ENCODE data around the gene FGGY.

The FGGY gene

DNA sequence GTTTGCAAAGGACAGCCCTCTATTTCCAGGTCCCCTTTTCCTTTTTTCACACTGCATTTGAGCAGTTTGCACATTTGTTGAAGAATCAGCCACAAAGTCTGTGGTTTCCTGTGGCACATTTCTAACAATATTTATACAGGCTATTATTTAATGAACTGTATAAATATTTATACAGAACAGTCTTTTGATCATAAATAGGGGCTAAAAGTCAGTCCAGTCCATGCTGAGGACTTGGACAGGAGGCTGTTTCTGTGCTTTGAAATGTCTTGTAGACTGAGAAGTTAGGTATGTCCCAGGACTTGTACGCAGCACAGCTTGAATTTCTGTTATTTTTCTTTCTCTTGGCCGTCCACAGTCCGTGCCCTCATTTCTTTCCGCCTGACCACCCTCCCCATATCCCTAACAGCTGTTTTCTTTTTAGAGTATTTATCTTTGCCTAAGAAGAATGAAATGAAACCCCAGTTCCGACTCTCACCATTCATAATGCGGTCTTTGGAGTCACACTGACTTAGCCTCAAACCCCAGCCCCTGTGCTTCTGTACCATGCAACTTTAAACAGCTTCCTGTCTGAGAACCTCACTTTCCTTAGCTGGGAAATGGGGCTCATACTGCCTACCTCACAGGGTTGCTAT, 19.7 kb downstream of the FGGY start:
- peaks cover 0 to 3% (median 0%) of the 10 kb centered on the region in 11 experiments; a peak in 2 of 22 replicates for H3K36me3 ChIP-seq
- peak overlapping the region in 10 of 11 experiments; percentile 7 to 58 (median 43); a peak in 18 of 22 replicates for H3K27ac ChIP-seq
- H3K4me1 ChIP-seq, result peaks cover 46 to 58% (median 52%) of the 10 kb centered on the region in 10 experiments
- H3K9ac ChIP-seq, result peak overlapping the region in 10 of 11 experiments; percentile 17 to 67 (median 40); a peak in 17 of 22 replicates
- peaks cover 0 to 10% (median 0%) of the 10 kb centered on the region in 11 experiments; a peak in 1 of 22 replicates for H3K9me3 ChIP-seq (replicated peaks in 1 of 11)
- peak overlapping the region in 7 of 10 experiments; percentile 2 to 29 (median 24); a peak in 5 of 20 replicates for H3K4me3 ChIP-seq
- H3K27me3 ChIP-seq, result no peaks in the 10 kb centered on the region
- no peaks in the 10 kb centered on the region for H4K20me1 ChIP-seq
- peak overlapping the region; percentile 53 to 89 (median 70) for H3K4me2 ChIP-seq
- TF ChIP-seq Cebpa-rat (IDR thresholded peaks at IDR 0.05), result no peak

DNA sequence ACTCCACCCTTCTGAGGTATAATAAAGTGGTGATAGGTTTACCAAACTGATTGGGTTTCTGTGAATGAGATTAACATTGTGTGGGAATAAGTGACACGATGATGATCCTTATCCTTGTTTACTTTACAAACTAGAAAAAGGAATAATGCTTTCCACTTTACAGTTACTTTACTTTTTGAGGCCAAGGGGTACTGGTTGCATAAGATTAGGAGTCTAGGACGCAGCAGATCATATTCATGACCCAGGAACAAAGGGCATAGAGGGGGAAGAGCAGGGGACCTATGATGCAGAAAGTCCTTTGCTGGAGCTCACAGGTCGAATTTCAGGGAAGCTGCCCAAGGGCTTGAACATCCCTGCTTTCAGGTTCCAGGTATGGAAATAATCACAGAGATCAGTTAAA, 20.4 kb downstream of the FGGY start:
- Histone ChIP-seq H3K27me3 (no peaks in the 10 kb centered on the region), H3K9me3 (replicated peaks in 1 of 11) (peaks cover 0 to 10% (median 0%) of the 10 kb centered on the region in 11 experiments; a peak in 1 of 22 replicates), H3K4me1 (peaks cover 46 to 58% (median 52%) of the 10 kb centered on the region in 10 experiments), H3K4me3 (no peak overlapping the region), H3K9ac (peak overlapping the region in 3 of 11 experiments; percentile 30 to 59 (median 58); a peak in 5 of 22 replicates), H4K20me1 (no peaks in the 10 kb centered on the region), H3K4me2 (peak overlapping the region; percentile 53 to 89 (median 70)), H3K27ac (peak overlapping the region in 7 of 11 experiments; percentile 7 to 58 (median 43); a peak in 6 of 22 replicates), H3K36me3 (peaks cover 0 to 6% (median 0%) of the 10 kb centered on the region in 11 experiments; a peak in 2 of 22 replicates)
- TF ChIP-seq Cebpa-rat (IDR thresholded peaks at IDR 0.05), result no peak

DNA sequence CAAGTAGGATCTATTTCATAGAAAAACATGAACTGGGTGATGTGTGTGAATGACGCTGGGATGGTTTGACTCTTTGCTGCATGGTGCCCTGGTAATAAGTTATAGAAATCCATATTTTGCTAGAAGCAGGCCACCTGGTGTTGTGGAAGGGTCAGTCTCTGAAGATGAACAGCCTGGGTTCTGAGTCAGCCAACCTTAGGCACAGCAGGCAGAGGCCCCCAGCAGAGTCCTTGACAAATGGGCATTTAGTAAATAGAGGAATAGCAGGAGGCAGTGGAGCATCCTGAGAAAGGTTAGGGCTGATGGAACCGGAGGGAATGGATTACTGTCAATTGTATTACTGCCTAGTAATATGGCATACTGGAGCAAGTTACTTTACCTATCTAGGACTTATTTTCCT, 20.9 kb downstream of the FGGY start:
- TF ChIP-seq Cebpa-rat (IDR thresholded peaks at IDR 0.05), result no peak
- H3K27me3 ChIP-seq, result no peaks in the 10 kb centered on the region
- peak overlapping the region in 10 of 11 experiments; percentile 41 to 89 (median 70); a peak in 15 of 22 replicates for H3K4me2 ChIP-seq
- H3K4me3 ChIP-seq, result no peak overlapping the region
- peaks cover 46 to 58% (median 52%) of the 10 kb centered on the region in 10 experiments for H3K4me1 ChIP-seq
- H3K36me3 ChIP-seq, result peaks cover 0 to 6% (median 0%) of the 10 kb centered on the region in 11 experiments; a peak in 3 of 22 replicates
- no peaks in the 10 kb centered on the region for H4K20me1 ChIP-seq
- no peak overlapping the region for H3K9ac ChIP-seq
- no peak overlapping the region; a peak in 1 of 22 replicates for H3K27ac ChIP-seq
- peaks cover 0 to 7% (median 0%) of the 10 kb centered on the region in 11 experiments; a peak in 1 of 22 replicates for H3K9me3 ChIP-seq (replicated peaks in 1 of 11)

DNA sequence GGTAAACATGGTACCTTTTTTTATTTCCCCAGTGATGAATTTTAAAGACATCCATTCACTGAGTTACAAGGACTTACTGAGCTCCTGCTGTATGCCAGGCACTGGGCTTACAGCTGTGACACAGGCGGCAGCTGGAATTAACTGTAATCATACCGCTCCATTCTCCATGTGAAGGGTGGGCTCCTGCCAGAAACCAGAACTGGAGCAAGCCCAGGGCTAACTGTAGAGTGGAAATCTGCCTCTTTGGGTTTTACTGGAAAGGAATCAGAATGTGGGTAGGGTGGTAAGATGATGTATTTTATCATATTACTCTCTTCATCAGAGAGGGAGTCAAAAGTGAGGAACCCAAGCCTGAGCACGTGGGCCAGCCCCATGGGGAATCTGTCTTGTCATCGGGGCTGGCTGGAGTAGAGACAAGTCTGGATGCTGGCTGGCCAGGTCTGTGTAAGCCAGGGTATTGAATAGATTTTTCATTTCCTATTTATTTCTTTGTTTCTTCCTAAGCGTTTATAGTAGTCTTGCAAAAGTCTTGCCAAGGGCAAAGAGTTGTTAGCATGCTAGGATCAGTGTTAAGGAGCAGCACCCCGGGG, 21.5 kb downstream of the FGGY start:
- no peaks in the 10 kb centered on the region for H3K27me3 ChIP-seq
- TF ChIP-seq Cebpa-rat (IDR thresholded peaks at IDR 0.05), result no peak
- peaks cover 46 to 58% (median 52%) of the 10 kb centered on the region in 10 experiments for H3K4me1 ChIP-seq
- H3K4me3 ChIP-seq, result no peak overlapping the region
- H3K27ac ChIP-seq, result peak overlapping the region in 2 of 11 experiments; percentile 1 to 49; a peak in 1 of 22 replicates
- no peaks in the 10 kb centered on the region for H4K20me1 ChIP-seq
- H3K36me3 ChIP-seq, result peaks cover 0 to 6% (median 0%) of the 10 kb centered on the region in 11 experiments; a peak in 2 of 22 replicates
- H3K9me3 ChIP-seq (replicated peaks in 1 of 11), result peaks cover 0 to 2% (median 0%) of the 10 kb centered on the region in 11 experiments; a peak in 1 of 22 replicates
- no peak overlapping the region for H3K9ac ChIP-seq
- H3K4me2 ChIP-seq, result peak overlapping the region; percentile 9 to 72 (median 55); a peak in 17 of 22 replicates

DNA sequence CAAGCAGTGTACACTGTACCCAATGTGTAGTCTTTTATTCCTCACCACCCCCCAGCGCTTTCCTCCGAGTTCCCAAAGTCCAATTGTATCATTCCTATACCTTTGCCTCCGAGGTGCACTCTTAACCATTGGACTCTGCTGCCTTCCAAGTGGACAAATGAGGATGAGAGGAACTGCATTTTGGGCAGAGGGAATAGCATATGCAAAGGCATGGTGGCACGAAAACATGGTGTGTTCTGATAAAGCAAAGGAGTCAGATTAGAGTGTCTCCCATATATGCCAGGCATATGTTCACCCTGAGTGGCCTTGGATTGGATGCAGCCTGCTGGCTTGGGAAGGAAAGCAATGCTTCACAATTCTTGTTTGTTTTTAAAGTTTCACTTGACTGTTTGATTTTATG, 25.5 kb downstream of the FGGY start:
- H3K36me3 ChIP-seq, result peaks cover 0 to 19% (median 0%) of the 10 kb centered on the region in 11 experiments; a peak in 7 of 22 replicates
- no peaks in the 10 kb centered on the region for H3K27me3 ChIP-seq
- H3K4me3 ChIP-seq, result no peak overlapping the region
- H3K9ac ChIP-seq, result no peak overlapping the region
- TF ChIP-seq Cebpa-rat (IDR thresholded peaks at IDR 0.05), result no peak
- H4K20me1 ChIP-seq, result no peaks in the 10 kb centered on the region
- H3K9me3 ChIP-seq (replicated peaks in 1 of 11), result peaks cover 7 to 15% (median 12%) of the 10 kb centered on the region in 11 experiments; a peak in 18 of 22 replicates
- no peak overlapping the region for H3K4me2 ChIP-seq
- H3K4me1 ChIP-seq, result peaks cover 16 to 27% (median 21%) of the 10 kb centered on the region in 10 experiments
- H3K27ac ChIP-seq, result no peak overlapping the region

DNA sequence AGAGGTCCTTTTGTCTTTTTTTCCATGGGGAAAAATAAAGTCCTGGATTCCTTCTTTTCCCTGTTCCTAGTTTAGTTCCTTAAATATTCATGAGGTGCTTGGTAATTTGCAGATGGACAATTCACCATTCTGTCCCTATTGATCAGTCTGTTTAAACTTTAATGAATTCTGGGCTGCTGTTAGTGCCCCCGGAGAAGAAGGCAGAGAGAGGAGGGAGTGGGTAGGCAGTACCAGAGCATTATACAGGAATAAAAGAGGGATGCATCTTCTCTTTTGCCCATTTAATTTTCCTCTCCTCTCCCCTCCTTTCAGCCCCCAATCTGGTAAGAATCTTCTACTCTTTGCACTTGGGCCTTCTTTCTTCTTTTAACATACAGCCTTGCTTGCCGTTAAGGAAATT, 25.9 kb downstream of the FGGY start:
- no peaks in the 10 kb centered on the region for H4K20me1 ChIP-seq
- H3K9ac ChIP-seq, result no peak overlapping the region
- H3K27ac ChIP-seq, result no peak overlapping the region
- H3K36me3 ChIP-seq, result peaks cover 0 to 19% (median 0%) of the 10 kb centered on the region in 11 experiments; a peak in 7 of 22 replicates
- no peak for TF ChIP-seq Cebpa-rat (IDR thresholded peaks at IDR 0.05)
- H3K4me2 ChIP-seq, result no peak overlapping the region
- peaks cover 12 to 23% (median 17%) of the 10 kb centered on the region in 10 experiments; a peak in 19 of 20 replicates for H3K4me1 ChIP-seq
- peaks cover 7 to 15% (median 12%) of the 10 kb centered on the region in 11 experiments; a peak in 18 of 22 replicates for H3K9me3 ChIP-seq (replicated peaks in 1 of 11)
- no peaks in the 10 kb centered on the region for H3K27me3 ChIP-seq
- H3K4me3 ChIP-seq, result no peak overlapping the region

DNA sequence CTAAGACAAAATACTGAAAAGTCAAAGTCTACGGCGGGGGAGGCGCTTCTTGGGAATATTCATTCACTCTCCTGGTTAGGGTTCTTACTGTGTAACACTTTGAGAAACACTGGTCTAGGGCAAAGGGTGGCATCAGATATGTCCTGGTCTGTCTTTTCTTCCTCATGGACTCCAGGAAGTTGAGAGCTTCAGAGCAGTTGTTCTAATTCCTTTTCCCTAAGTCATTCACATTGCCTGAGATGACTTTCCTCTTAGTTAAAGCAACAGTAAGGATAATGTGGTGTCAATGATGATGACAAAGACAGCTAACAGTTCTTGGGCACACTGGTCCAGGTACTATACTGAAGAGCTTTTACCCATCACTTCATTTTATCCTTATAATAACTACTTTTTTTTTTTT, 27.0 kb downstream of the FGGY start:
- peaks cover 1 to 12% (median 7%) of the 10 kb centered on the region in 10 experiments; a peak in 15 of 20 replicates for H3K4me1 ChIP-seq
- no peak overlapping the region for H3K27ac ChIP-seq
- no peaks in the 10 kb centered on the region for H3K27me3 ChIP-seq
- no peaks in the 10 kb centered on the region for H4K20me1 ChIP-seq
- no peak overlapping the region for H3K4me3 ChIP-seq
- no peak overlapping the region for H3K9ac ChIP-seq
- TF ChIP-seq Cebpa-rat (IDR thresholded peaks at IDR 0.05), result no peak
- H3K9me3 ChIP-seq (replicated peaks in 1 of 11), result peaks cover 7 to 15% (median 12%) of the 10 kb centered on the region in 11 experiments; a peak in 18 of 22 replicates
- peaks cover 0 to 19% (median 0%) of the 10 kb centered on the region in 11 experiments; a peak in 7 of 22 replicates for H3K36me3 ChIP-seq
- H3K4me2 ChIP-seq, result no peak overlapping the region

DNA sequence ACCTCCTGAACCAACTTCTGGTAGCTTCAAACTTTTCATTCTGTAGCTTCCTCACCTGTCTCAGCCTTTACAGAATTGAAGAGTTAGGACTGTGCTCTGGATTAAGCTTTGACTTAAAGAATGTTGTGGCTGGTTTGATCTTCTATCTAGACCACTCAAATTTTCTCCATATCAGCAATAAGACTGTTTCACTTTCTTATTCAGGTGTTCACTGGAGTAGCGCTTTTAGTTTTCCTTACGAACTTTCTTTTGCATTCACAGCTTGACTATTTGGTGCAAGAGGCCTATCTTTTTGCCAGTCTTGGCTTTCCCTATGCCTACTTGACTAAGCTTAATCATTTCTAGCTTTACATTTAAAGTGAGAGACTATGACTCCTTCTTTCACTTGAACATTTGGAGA, 31.5 kb downstream of the FGGY start:
- TF ChIP-seq Cebpa-rat (IDR thresholded peaks at IDR 0.05), result no peak
- Histone ChIP-seq H3K4me3 (no peak overlapping the region), H3K27me3 (no peaks in the 10 kb centered on the region), H3K4me2 (no peak overlapping the region), H3K4me1 (peaks cover 0 to 11% (median 8%) of the 10 kb centered on the region in 10 experiments; a peak in 16 of 20 replicates), H3K27ac (no peak overlapping the region), H4K20me1 (no peaks in the 10 kb centered on the region), H3K9me3 (replicated peaks in 1 of 11) (peaks cover 7 to 15% (median 12%) of the 10 kb centered on the region in 11 experiments; a peak in 18 of 22 replicates), H3K36me3 (peaks cover 0 to 13% (median 0%) of the 10 kb centered on the region in 11 experiments; a peak in 5 of 22 replicates), H3K9ac (no peak overlapping the region)

All from BLaER1 treated with 17β-estradiol and CSF1 and Interleukin-3, amounts not matched to agents 10 nM and 100 nM (cell line).